ENCODE results near the gene IFNL2.
"Not testable (repeated sequence)": the region's sequence is repeated elsewhere in the genome, so short reads cannot be mapped to it uniquely, and the experiment has no call there.

DNA sequence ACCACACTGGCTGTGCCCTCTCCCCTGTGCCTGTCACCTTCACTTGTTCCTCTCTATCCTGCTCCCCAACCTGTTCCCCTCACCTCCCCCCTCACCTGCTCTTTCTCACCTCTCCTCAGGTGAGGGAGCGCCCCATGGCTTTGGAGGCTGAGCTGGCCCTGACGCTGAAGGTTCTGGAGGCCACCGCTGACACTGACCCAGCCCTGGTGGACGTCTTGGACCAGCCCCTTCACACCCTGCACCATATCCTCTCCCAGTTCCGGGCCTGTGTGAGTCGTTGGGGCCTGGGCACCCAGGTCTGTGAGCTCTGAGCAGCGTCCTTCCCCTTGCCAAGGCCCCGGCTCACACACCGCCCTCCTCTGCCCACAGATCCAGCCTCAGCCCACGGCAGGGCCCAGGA, 1.2 kb downstream of the IFNL2 start:
- TF ChIP-seq, protein P1, sequence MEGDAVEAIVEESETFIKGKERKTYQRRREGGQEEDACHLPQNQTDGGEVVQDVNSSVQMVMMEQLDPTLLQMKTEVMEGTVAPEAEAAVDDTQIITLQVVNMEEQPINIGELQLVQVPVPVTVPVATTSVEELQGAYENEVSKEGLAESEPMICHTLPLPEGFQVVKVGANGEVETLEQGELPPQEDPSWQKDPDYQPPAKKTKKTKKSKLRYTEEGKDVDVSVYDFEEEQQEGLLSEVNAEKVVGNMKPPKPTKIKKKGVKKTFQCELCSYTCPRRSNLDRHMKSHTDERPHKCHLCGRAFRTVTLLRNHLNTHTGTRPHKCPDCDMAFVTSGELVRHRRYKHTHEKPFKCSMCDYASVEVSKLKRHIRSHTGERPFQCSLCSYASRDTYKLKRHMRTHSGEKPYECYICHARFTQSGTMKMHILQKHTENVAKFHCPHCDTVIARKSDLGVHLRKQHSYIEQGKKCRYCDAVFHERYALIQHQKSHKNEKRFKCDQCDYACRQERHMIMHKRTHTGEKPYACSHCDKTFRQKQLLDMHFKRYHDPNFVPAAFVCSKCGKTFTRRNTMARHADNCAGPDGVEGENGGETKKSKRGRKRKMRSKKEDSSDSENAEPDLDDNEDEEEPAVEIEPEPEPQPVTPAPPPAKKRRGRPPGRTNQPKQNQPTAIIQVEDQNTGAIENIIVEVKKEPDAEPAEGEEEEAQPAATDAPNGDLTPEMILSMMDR (IDR thresholded peaks at IDR 0.05) = not testable (repeated sequence)
- not testable (repeated sequence) for TF ChIP-seq POLR2A (IDR thresholded peaks at IDR 0.05)

Measured in tibial nerve (tissue), 3 donors.